ENCODE measurements around the gene MCOLN2. TPM values are rescaled to one million over a fixed set of nuclear protein-coding genes. Genes with fewer than 3 reads are reported as not detected.

The MCOLN2 gene
- total RNA-seq, 1 donor from 2014 or later, result 0.11 TPM

- Mint-ChIP-seq H3K36me3 (no peaks in the 10 kb centered on the region), H3K27ac (no peak overlapping the region), H3K4me1 (no peaks in the 10 kb centered on the region), H3K27me3 (ENCODE audit: insufficient read depth, low read depth) (no peaks in the 10 kb centered on the region), H3K4me3 (no peak overlapping the region), H3K9me3 (no peaks in the 10 kb centered on the region)
- Histone ChIP-seq H2AFZ (replicated peaks) (peak overlapping the region; percentile 58), H3K4me2 (no peak overlapping the region), H3K9ac (no peak overlapping the region), H4K20me1 (ENCODE audit: low read depth) (no peaks in the 10 kb centered on the region), H3K27ac (no peak overlapping the region), H3K36me3 (no peaks in the 10 kb centered on the region), H3K4me3 (no peak overlapping the region), H3K9me3 (ENCODE audit: low read depth) (no peaks in the 10 kb centered on the region), H3K79me2 (ENCODE audit: low read depth) (no peaks in the 10 kb centered on the region), H3F3A (ENCODE audit: low read depth) (no peaks in the 10 kb centered on the region), H3K27me3 (no peaks in the 10 kb centered on the region), H3K4me1 (no peaks in the 10 kb centered on the region)
- peak; percentile 26 for DNase-seq (ENCODE audit: low spot score)
- TF ChIP-seq EZH2phosphoT487 (IDR thresholded peaks at IDR 0.05), result no peak
- no peak for TF ChIP-seq EZH2 (IDR thresholded peaks at IDR 0.05)
- TF ChIP-seq CTCF (IDR thresholded peaks at IDR 0.05), result peak; percentile 27
Measured at GRCh38 chr1:85027242-85027983, 30.5 kb upstream of the MCOLN2 start.

GRCh38 chr1:85025940-85026339, 29.0 kb upstream of the MCOLN2 start:
- no peaks in the 10 kb centered on the region for H4K20me1 ChIP-seq (ENCODE audit: low read depth)
- Mint-ChIP-seq H3K27me3 (ENCODE audit: insufficient read depth, low read depth) (no peaks in the 10 kb centered on the region), H3K9me3 (no peaks in the 10 kb centered on the region), H3K27ac (no peak overlapping the region), H3K4me3 (no peak overlapping the region), H3K36me3 (no peaks in the 10 kb centered on the region), H3K4me1 (no peaks in the 10 kb centered on the region)
- TF ChIP-seq EZH2 (IDR thresholded peaks at IDR 0.05), result no peak
- TF ChIP-seq EZH2phosphoT487 (IDR thresholded peaks at IDR 0.05), result no peak
- no peak for TF ChIP-seq CTCF (IDR thresholded peaks at IDR 0.05)
- H3F3A ChIP-seq (ENCODE audit: low read depth), result no peaks in the 10 kb centered on the region
- no peaks in the 10 kb centered on the region for H3K9me3 ChIP-seq (ENCODE audit: low read depth)
- no peak overlapping the region for H3K9ac ChIP-seq
- H2AFZ ChIP-seq (replicated peaks), result no peak overlapping the region
- no peaks in the 10 kb centered on the region for H3K36me3 ChIP-seq
- no peaks in the 10 kb centered on the region for H3K27me3 ChIP-seq
- no peaks in the 10 kb centered on the region for H3K79me2 ChIP-seq (ENCODE audit: low read depth)
- no peak for DNase-seq (ENCODE audit: low spot score)
- no peaks in the 10 kb centered on the region for H3K4me1 ChIP-seq
- H3K4me2 ChIP-seq, result no peak overlapping the region
- no peak overlapping the region for H3K27ac ChIP-seq
- no peak overlapping the region for H3K4me3 ChIP-seq

- no peak for DNase-seq (ENCODE audit: low spot score)
- no peaks in the 10 kb centered on the region for H3K27me3 ChIP-seq
- H3K36me3 Mint-ChIP-seq, result no peaks in the 10 kb centered on the region
- TF ChIP-seq EZH2phosphoT487 (IDR thresholded peaks at IDR 0.05) (no peak), CTCF (IDR thresholded peaks at IDR 0.05) (peak; percentile 16)
- H3K27me3 Mint-ChIP-seq (ENCODE audit: insufficient read depth, low read depth), result no peaks in the 10 kb centered on the region
- H3K9ac ChIP-seq, result no peak overlapping the region
- H4K20me1 ChIP-seq (ENCODE audit: low read depth), result no peaks in the 10 kb centered on the region
- H3K27ac Mint-ChIP-seq, result no peak overlapping the region
- no peaks in the 10 kb centered on the region for H3K9me3 ChIP-seq (ENCODE audit: low read depth)
- no peak overlapping the region for H3K27ac ChIP-seq
- H3K4me1 Mint-ChIP-seq, result peaks cover 9% of the 10 kb centered on the region
- no peak overlapping the region for H3K4me2 ChIP-seq
- H3K36me3 ChIP-seq, result no peaks in the 10 kb centered on the region
- H3K79me2 ChIP-seq (ENCODE audit: low read depth), result no peaks in the 10 kb centered on the region
- no peaks in the 10 kb centered on the region for H3K9me3 Mint-ChIP-seq
- no peaks in the 10 kb centered on the region for H3K4me1 ChIP-seq
- no peak overlapping the region for H2AFZ ChIP-seq (replicated peaks)
- no peaks in the 10 kb centered on the region for H3F3A ChIP-seq (ENCODE audit: low read depth)
- no peak overlapping the region for H3K4me3 Mint-ChIP-seq
- no peak overlapping the region for H3K4me3 ChIP-seq
Measured at GRCh38 chr1:85024736-85025135, 27.8 kb upstream of the MCOLN2 start.

All from neural progenitor cell (in vitro differentiated cells).